AG09309 (cell line): ENCODE results near the gene MYL10.
"Not testable (repeated sequence)": the region's sequence is repeated elsewhere in the genome, so short reads cannot be mapped to it uniquely, and the experiment has no call there.

Experiments
- DNase-seq: peaks from one replicate; pipeline ENCODE4 v3.0.0-alpha.2; 2010; ENCODE audit warnings: low read depth
- H3K4me3 ChIP-seq: 2 replicates; pipeline ENCODE4 v1.5.1; 2011; ENCODE audit warnings: mild to moderate bottlenecking, low read depth, low read length, moderate library complexity; ENCODE audit not compliant: control insufficient read depth
- TF ChIP-seq, protein P1 (sequence below): IDR thresholded peaks from 2 replicates; pipeline ENCODE4 v1.5.1; 2011; ENCODE audit warnings: mild to moderate bottlenecking, low read depth, low read length, inconsistent platforms; ENCODE audit not compliant: insufficient read depth, control insufficient read depth; ENCODE audit errors: missing control alignments

The MYL10 gene

DNA sequence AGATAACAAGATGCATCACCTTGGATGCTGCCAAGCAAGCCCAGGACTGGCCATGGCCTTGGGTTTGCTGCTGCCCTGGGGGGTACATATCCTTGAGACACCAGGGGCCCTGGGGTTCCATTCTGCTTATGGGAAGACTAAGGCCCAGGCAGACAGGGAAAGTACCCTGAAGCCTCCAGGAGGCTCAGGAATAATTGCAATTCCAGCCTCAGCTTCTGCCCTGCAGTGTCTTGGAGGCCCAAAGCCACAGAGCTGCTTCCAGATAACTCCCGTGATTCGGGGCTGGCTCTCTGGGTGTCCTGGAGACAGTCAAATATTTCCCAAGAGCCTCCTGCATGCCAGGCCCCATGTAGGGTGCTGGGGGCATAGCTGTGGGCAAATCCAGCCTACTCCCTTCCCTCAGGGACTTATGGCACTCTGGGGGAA, 22.6 kb downstream of the MYL10 start:
- TF ChIP-seq, protein P1, sequence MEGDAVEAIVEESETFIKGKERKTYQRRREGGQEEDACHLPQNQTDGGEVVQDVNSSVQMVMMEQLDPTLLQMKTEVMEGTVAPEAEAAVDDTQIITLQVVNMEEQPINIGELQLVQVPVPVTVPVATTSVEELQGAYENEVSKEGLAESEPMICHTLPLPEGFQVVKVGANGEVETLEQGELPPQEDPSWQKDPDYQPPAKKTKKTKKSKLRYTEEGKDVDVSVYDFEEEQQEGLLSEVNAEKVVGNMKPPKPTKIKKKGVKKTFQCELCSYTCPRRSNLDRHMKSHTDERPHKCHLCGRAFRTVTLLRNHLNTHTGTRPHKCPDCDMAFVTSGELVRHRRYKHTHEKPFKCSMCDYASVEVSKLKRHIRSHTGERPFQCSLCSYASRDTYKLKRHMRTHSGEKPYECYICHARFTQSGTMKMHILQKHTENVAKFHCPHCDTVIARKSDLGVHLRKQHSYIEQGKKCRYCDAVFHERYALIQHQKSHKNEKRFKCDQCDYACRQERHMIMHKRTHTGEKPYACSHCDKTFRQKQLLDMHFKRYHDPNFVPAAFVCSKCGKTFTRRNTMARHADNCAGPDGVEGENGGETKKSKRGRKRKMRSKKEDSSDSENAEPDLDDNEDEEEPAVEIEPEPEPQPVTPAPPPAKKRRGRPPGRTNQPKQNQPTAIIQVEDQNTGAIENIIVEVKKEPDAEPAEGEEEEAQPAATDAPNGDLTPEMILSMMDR, result no peak
- H3K4me3 ChIP-seq, result no peak overlapping the region
- no peak for DNase-seq

DNA sequence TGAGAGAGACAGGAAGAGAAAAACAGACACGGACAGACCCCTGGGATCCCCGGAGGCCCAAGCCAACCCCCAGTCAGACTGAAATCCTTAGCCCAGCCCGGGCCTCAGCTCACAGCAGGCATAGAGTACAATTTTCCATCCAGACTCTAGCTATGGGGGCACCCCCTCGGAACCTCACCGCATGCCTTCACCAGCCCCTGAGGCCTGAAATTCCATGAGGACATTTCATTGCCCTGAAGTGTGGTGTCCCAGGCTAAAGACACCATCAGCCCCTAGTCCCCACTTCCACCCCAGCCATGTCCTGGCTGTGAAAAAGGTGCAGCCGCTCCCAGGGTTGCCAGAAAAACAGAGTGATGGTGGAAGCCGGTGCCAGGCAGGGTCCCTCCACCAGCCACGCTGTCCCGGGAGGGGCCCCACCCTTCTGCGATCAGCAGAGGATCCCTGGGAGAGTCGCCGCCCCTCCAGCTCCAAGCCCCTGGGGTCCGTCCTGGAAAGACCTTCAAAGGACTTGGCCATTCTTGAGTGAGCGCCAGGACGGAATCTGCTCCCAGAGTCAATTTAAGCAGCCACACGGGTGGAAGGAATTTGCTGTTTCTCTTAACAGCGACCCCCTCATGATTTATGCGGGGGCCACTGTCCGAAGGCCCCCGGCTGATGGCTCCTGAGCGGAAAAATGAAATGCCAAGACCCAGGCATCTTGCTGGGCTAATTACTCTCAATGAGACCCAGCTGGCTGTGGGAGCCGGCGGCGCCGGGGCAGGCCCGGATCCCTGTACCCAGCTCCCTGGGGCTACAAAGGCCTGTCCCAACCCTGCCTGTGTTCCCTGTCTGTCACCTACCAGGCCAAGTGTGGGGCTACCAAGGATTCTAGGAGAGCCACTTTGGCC, 23.2 kb downstream of the MYL10 start:
- no peak for DNase-seq
- TF ChIP-seq, protein P1, result no peak

DNA sequence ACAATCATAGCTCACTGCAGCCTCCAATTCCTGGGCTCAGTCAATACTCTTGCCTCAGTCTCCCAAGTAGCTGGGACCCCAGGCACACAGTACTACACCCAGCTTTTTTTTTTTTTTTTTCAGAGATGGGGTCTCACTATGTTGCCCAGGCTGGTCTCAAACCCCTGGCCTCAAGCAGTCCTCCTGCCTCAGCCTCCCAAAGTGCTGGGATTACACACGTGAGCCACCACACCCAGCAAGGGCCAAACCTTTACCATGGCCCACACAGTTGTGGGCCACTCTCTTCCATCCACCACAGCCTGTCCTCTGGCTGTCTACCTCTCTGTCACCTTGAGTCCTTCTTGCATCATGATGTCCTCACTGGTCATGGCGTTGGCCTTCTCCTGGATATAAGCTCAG, 24.2 kb downstream of the MYL10 start:
- H3K4me3 ChIP-seq, DNase-seq: not testable (repeated sequence)

More for the DNA sequence above, 23.2 kb downstream of the MYL10 start:
- no peak overlapping the region for H3K4me3 ChIP-seq

DNA sequence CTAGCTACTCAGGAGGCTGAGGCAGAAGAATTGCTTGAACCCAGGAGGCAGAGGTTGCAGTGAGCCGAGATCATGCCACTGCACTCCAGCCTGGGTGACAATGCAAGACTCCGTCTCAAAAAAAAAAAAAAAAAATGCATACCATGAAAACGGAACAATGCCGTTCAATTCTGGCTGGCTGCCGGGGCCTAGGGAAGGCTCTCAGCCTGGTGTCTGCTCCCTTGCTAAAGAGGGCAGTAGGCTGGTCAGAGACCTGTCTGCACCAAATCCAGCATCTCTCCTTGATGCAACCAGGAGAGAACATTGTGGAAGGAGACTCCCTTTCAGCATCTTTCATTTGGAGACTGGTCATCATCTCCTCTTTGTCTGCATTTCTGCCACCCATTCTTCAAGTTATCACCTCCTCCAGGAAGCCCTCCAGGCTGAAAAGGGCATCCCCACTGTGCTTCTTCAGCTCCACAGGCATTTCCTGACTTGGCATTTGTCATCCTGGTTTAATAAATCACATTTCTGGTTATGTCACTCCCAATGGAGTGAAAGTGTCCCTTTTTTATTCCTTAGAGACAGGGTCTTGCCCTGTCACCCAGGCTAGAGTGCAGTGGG, 24.7 kb downstream of the MYL10 start:
- TF ChIP-seq, protein P1, result no peak
- no peak overlapping the region for H3K4me3 ChIP-seq
- DNase-seq, result no peak

DNA sequence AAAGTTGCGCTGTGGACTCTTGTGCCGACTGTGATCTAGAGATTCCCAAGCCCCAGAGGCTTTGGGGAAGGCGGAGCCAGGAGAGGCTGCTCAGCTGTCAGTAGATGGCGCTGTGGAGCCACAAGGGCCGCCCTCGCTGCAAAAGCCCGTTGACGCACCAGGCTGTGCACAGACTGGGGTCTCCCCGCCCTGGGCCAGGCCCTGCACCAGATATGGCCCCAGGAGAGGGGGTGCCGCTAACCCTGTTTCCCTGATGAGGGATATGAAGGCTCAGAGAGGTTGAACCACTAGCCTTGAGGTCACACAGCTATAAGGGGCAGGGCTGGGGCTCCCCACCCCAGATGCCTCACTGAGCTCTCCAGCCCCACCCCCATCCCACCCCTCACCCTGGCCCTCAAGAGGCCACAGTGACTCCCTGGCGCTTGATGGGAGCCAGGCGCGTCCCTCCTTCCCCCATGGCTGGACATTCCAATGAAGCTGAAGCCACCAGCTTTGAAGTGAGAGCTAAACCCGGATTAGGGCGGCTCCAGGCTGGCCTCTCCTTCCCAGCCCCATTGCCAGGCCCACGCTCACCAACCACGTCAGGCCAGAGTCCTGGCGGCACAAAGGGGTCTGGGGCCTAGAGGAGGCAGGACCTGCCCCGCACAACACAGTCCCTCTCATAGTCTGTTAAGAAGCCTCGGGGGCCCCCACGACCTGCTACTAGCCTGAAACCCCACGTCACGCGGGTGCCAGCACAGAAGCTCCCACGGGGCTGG, 26.4 kb downstream of the MYL10 start:
- TF ChIP-seq, protein P1, result peak; percentile 98
- H3K4me3 ChIP-seq, result no peak overlapping the region

DNA sequence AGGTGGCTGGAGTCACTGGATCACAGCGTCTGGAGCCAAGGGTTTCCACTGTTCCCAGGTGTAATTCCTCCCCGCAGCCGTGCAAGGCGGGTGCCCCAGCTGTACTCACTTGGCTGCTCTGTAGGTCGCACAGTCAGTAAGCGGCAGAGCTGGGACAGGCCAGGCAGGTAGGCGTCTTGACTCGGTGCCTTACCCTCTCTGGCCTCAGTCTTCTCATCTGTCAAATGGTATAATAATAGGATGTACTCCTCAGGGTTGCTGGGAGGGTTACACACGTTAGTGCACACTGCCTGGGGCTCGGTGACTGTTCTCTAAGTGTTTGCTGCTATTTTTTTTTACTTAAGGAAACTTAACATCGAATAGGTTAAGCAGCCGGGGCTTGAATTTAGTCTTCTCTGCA, 27.0 kb downstream of the MYL10 start:
- no peak for DNase-seq
- no peak overlapping the region for H3K4me3 ChIP-seq
- TF ChIP-seq, protein P1, result no peak

More for the DNA sequence above, 26.4 kb downstream of the MYL10 start:
- DNase-seq, result no peak
